HepG2 (cell line): ENCODE measurements around the gene USP10. TPM values are rescaled to one million over a fixed set of nuclear protein-coding genes. Genes with fewer than 3 reads are reported as not detected.

Experiments used
- DBP ChIP-seq: sonication (generic); formaldehyde crosslinking; IDR thresholded peaks from 2 replicates; pipeline ENCODE4 v1.4.0; 2020; ENCODE audit warnings: missing genetic modification reagents; ENCODE audit errors: not compliant biosample characterization
- FOXK2 ChIP-seq: fragments of 450-650 bp; IDR thresholded peaks from 2 replicates; pipeline ENCODE4 v1.6.1; 2016
- FUBP1 ChIP-seq: sonication (generic); formaldehyde crosslinking; IDR thresholded peaks from 2 replicates; pipeline ENCODE4 v1.5.1; 2020; ENCODE audit warnings: missing genetic modification reagents, mild to moderate bottlenecking, borderline replicate concordance
- GABPA ChIP-seq, 2 experiments: IDR thresholded peaks; 2 replicates each; pipeline ENCODE4 v1.6.1; 2011 to 2016; ENCODE audit warnings: low read depth in 2 of 2, low read length in 1 of 2, missing biosample characterization in 1 of 2, missing genetic modification characterization in 1 of 2
- GTF2F1 ChIP-seq: fragments of 150-350 bp; IDR thresholded peaks from 2 replicates; pipeline ENCODE4 v1.6.1; 2014; ENCODE audit warnings: low read length
- HNF4A ChIP-seq: sonication (generic); formaldehyde crosslinking; IDR thresholded peaks from 2 replicates; pipeline ENCODE4 v1.4.0; 2020; ENCODE audit warnings: missing genetic modification reagents
- KLF15 ChIP-seq: sonication (generic); formaldehyde crosslinking; IDR thresholded peaks from 2 replicates; pipeline ENCODE4 v1.8.1; 2023; ENCODE audit warnings: borderline replicate concordance, mild to moderate bottlenecking, inconsistent platforms, missing genetic modification reagents, mixed read lengths
- MYC ChIP-seq: sonication (generic); formaldehyde crosslinking; IDR thresholded peaks from 2 replicates; pipeline ENCODE4 v1.9.0; 2021; ENCODE audit warnings: missing genetic modification reagents, borderline replicate concordance
- NR2C2 ChIP-seq: sonication (generic); formaldehyde crosslinking; IDR thresholded peaks from 2 replicates; pipeline ENCODE4 v1.4.0; 2020; ENCODE audit warnings: missing genetic modification reagents, mild to moderate bottlenecking, moderate library complexity, borderline replicate concordance
- PRDM15 ChIP-seq: sonication (generic); formaldehyde crosslinking; IDR thresholded peaks from 2 replicates; pipeline ENCODE4 v1.4.0; 2020; ENCODE audit warnings: missing genetic modification reagents
- RCOR2 ChIP-seq: IDR thresholded peaks from 2 replicates; pipeline ENCODE4 v1.6.1; 2016; ENCODE audit warnings: missing biosample characterization, missing genetic modification reagents
- SAFB2 ChIP-seq: sonication (generic); formaldehyde crosslinking; IDR thresholded peaks from 2 replicates; pipeline ENCODE4 v1.5.1; 2020; ENCODE audit warnings: missing genetic modification reagents, low read depth, mild to moderate bottlenecking, borderline replicate concordance
- SAP130 ChIP-seq: IDR thresholded peaks from 2 replicates; pipeline ENCODE4 v1.6.1; 2016; ENCODE audit warnings: low read depth
- SMC3 ChIP-seq: IDR thresholded peaks from 2 replicates; pipeline ENCODE4 v1.6.1; 2011; ENCODE audit warnings: low read length, improper control_type of control experiment
- SPEN ChIP-seq: sonication (generic); formaldehyde crosslinking; IDR thresholded peaks from 2 replicates; pipeline ENCODE4 v1.5.1; 2020; ENCODE audit warnings: low read depth, mild to moderate bottlenecking, missing genetic modification reagents
- TSC22D2 ChIP-seq: sonication (generic); formaldehyde crosslinking; IDR thresholded peaks from 2 replicates; pipeline ENCODE4 v1.5.1; 2020; ENCODE audit warnings: missing genetic modification reagents, mild to moderate bottlenecking, borderline replicate concordance
- ZBTB7B ChIP-seq: sonication (generic); formaldehyde crosslinking; IDR thresholded peaks from 2 replicates; pipeline ENCODE4 v1.4.0; 2020; ENCODE audit warnings: missing genetic modification reagents
- ZFP36L2 ChIP-seq: sonication (generic); formaldehyde crosslinking; IDR thresholded peaks from 2 replicates; pipeline ENCODE4 v1.4.0; 2020; ENCODE audit warnings: missing genetic modification reagents
- ZNF20 ChIP-seq: sonication (generic); formaldehyde crosslinking; IDR thresholded peaks from 2 replicates; pipeline ENCODE4 v1.4.0; 2020; ENCODE audit warnings: mild to moderate bottlenecking, moderate library complexity, missing genetic modification reagents
- ZNF234 ChIP-seq: sonication (generic); formaldehyde crosslinking; conservative IDR thresholded peaks from 2 replicates; pipeline ENCODE4 v1.5.1; 2020; ENCODE audit warnings: mild to moderate bottlenecking, missing genetic modification reagents
- ZNF446 ChIP-seq: sonication (generic); formaldehyde crosslinking; IDR thresholded peaks from 2 replicates; pipeline ENCODE4 v1.5.0; 2020; ENCODE audit warnings: mild to moderate bottlenecking, missing genetic modification reagents
- ZNF580 ChIP-seq: IDR thresholded peaks from 2 replicates; pipeline ENCODE4 v1.6.1; 2016; ENCODE audit warnings: low read depth, borderline replicate concordance
- ZNF652 ChIP-seq: IDR thresholded peaks from 2 replicates; pipeline ENCODE4 v1.6.1; 2016; ENCODE audit warnings: low read depth, borderline replicate concordance
- polyA plus RNA-seq, 8 experiments: library from polyadenylated mRNA; depleted of rRNA in 3 of 8; stranded (reverse) in 7 of 8; unstranded in 1 of 8; fragments of >200 nt; fragmentation: Illumina TruSeq in 4 of 8; extraction: Trizol in 4 of 8; gene quantifications; 2 replicates each; pipeline versions ENCODE4 v1.2.1 to v1.2.3, GENCODE V29; 2011 to 2016; ENCODE audit warnings: low read depth in 4 of 8, missing spikeins in 1 of 8, mixed read lengths in 1 of 8; ENCODE audit not compliant: insufficient read depth in 1 of 8
- total RNA-seq, 5 experiments: library from RNA; depleted of rRNA; stranded (reverse); fragments of >200 nt; fragmentation: Illumina TruSeq; extraction: Trizol; gene quantifications; 2 replicates each; pipeline ENCODE4 v1.2.3, GENCODE V29; 2016; ENCODE audit warnings: low read depth in 1 of 5

USP10 gene
- total and polyA plus RNA-seq, 2 of the 13 experiments (the other 11 are each of a cell fraction or from before 2014, with no cell fraction given) = 79.1 to 122 TPM

- no peak for TF ChIP-seq ZNF446
- TF ChIP-seq GTF2F1 = 0 out of 2 replicates have a peak, but pooled peaks have one; percentile 30
- TF ChIP-seq RCOR2 (CRISPR knock-in tag) = no peak
- TF ChIP-seq ZNF580 (CRISPR knock-in tag) = 0 out of 2 replicates have a peak, but pooled peaks have one; percentile 18
- TF ChIP-seq ZNF652 (CRISPR knock-in tag) = peak; percentile 77; the same call in 1 of the 2 replicates
- TF ChIP-seq ZNF20 (CRISPR knock-in tag) = 0 out of 2 replicates have a peak, but pooled peaks have one; percentile 2
- TF ChIP-seq SPEN (CRISPR knock-in tag) = peak; percentile 84; the same call in 1 of the 2 replicates
- TF ChIP-seq KLF15 (CRISPR knock-in tag) = no peak
- TF ChIP-seq DBP (CRISPR knock-in tag) = peak; percentile 25
- peak; percentile 85 for TF ChIP-seq HNF4A (CRISPR knock-in tag)
- TF ChIP-seq ZNF234 (CRISPR knock-in tag) = peak; percentile 74; the same call in 1 of the 2 replicates
- peak; percentile 99 for TF ChIP-seq ZBTB7B (CRISPR knock-in tag)
- no peak for TF ChIP-seq SMC3
- peak; percentile 83 for TF ChIP-seq GABPA (IDR thresholded peaks at IDR 0.05; ENCODE audit: low read depth, low read length)
- peak; percentile 81 for TF ChIP-seq GABPA (CRISPR knock-in tag; IDR thresholded peaks at IDR 0.05; ENCODE audit: low read depth)
- no peak for TF ChIP-seq TSC22D2 (CRISPR knock-in tag)
- peak; percentile 79 for TF ChIP-seq MYC (CRISPR knock-in tag)
- no peak; the same call in 1 of the 2 replicates for TF ChIP-seq ZFP36L2
- no peak for TF ChIP-seq FOXK2
- TF ChIP-seq NR2C2 = peak; percentile 67
- TF ChIP-seq SAFB2 (CRISPR knock-in tag) = 0 out of 2 replicates have a peak, but pooled peaks have one; percentile 54
- TF ChIP-seq PRDM15 (CRISPR knock-in tag) = peak; percentile 76
- TF ChIP-seq SAP130 (CRISPR knock-in tag) = peak; percentile 92
- TF ChIP-seq FUBP1 (CRISPR knock-in tag) = 0 out of 2 replicates have a peak, but pooled peaks have one; percentile 1
Observed at GRCh38 chr16:84699712-84700445, at the start of gene USP10 (continued).
